ENCODE data around the gene MVD. TPM values are rescaled to one million over a fixed set of nuclear protein-coding genes. Genes with fewer than 3 reads are reported as not detected.

Gene MVD
- total and polyA plus RNA-seq, 2 of the 4 experiments (the other 2 are of a cell fraction), result 18.3 to 28.4 TPM

- Histone ChIP-seq H3K27ac (ENCODE audit: insufficient read depth, low read length) (no peak overlapping the region), H3K14ac (replicated peaks; ENCODE audit: low read depth, low read length) (no peak overlapping the region), H4K20me1 (ENCODE audit: insufficient read depth, low read length) (peaks cover 5% of the 10 kb centered on the region), H2BK120ac (ENCODE audit: low read depth, low read length) (no peak overlapping the region), H3K9me1 (ENCODE audit: insufficient read depth, low read length) (no peaks in the 10 kb centered on the region), H2AK9ac (replicated peaks; ENCODE audit: low read depth, low read length, poor library complexity) (no peak overlapping the region), H4K5ac (ENCODE audit: low read depth, low read length) (no peak overlapping the region), H2AK5ac (ENCODE audit: low read depth, low read length) (no peak overlapping the region), H2AFZ (replicated peaks; ENCODE audit: low read length, poor library complexity) (no peak overlapping the region), H3K36me3 (ENCODE audit: control insufficient read depth, insufficient read depth, low read length) (peaks cover 74% of the 10 kb centered on the region), H3K56ac (ENCODE audit: extremely low read depth, insufficient read depth, low read length) (no peak overlapping the region), H3K18ac (ENCODE audit: low read depth, low read length) (no peak overlapping the region), H3K27me3 (ENCODE audit: control insufficient read depth, insufficient read depth, low read length) (no peaks in the 10 kb centered on the region), H3K4me3 (ENCODE audit: insufficient read depth, low read depth, low read length) (no peak overlapping the region), H3K4me1 (ENCODE audit: control insufficient read depth, insufficient read depth, low read length) (no peaks in the 10 kb centered on the region), H3K23ac (ENCODE audit: low read depth, low read length) (no peak overlapping the region), H3K79me1 (ENCODE audit: low read depth in 1 of 2, low read length in 2 of 2) (peaks cover 0 to 7% of the 10 kb centered on the region in 2 experiments; a peak in 2 of 4 replicates), H3K9me3 (ENCODE audit: control insufficient read depth, insufficient read depth, low read length) (no peaks in the 10 kb centered on the region), H3K9ac (ENCODE audit: low read depth, low read length) (no peak overlapping the region), H4K8ac (ENCODE audit: low read depth in 2 of 2, low read length in 2 of 2) (no peak overlapping the region), H2BK15ac (ENCODE audit: low read depth, low read length) (no peak overlapping the region), H3K4ac (ENCODE audit: low read depth, low read length) (no peak overlapping the region), H2BK20ac (ENCODE audit: low read depth, low read length) (no peak overlapping the region), H4K91ac (ENCODE audit: insufficient read depth, low read depth, low read length) (no peak overlapping the region), H2BK5ac (ENCODE audit: low read depth, low read length, poor library complexity, severe bottlenecking) (no peak overlapping the region), H3K4me2 (ENCODE audit: low read depth, low read length) (no peak overlapping the region)
- 82% methylated on average over 4 of the region's 12 CpGs; no CpG with 5 or more reads in 1 of the 2 experiments for WGBS, 2 experiments (ENCODE audit: extremely low coverage in 2 of 2, insufficient read length in 1 of 2)
- in situ Hi-C loops (cut with MboI; ENCODE audit: low sequenced_read_pairs) (no loop called here), dilution Hi-C loops (cut with HindIII; ENCODE audit: low sequenced_read_pairs, unreplicated experiment) (no loop called here), intact Hi-C loops (cut with micrococcal nuclease) (no loop called here)
- no peak for DNase-seq
- POLR2A ChIA-PET (ENCODE audit: unreplicated experiment), result no interaction called here
- ATAC-seq (ENCODE audit: low read depth), result peak; percentile 48; the same call in 1 of the 2 replicates
- no TSS peak for BruUV-seq (replicated peaks)
- TF ChIP-seq ELK1 (IDR thresholded peaks at IDR 0.05; ENCODE audit: borderline replicate concordance, low read depth, low read length), result no peak
- 0 out of 2 replicates have a peak, but pooled peaks have one; percentile 10 for TF ChIP-seq RAD21 (IDR thresholded peaks at IDR 0.05; ENCODE audit: low read length)
- no peak for TF ChIP-seq BHLHE40 (IDR thresholded peaks at IDR 0.05; ENCODE audit: low read depth, low read length)
- TF ChIP-seq MAFK (IDR thresholded peaks at IDR 0.05; ENCODE audit: low read depth, low read length), result no peak
- peak; percentile 33; the same call in 1 of the 2 replicates for TF ChIP-seq CTCF (conservative IDR thresholded peaks at IDR 0.05; ENCODE audit: low read depth, low read length)
- CTCF ChIA-PET, result no interaction called here
These were observed 34.3 kb downstream of the MVD start for GRCh38 chr16:88628512-88628974.
